Measurements from ENCODE around the gene SLC49A4. TPM values are rescaled to one million over a fixed set of nuclear protein-coding genes. Genes with fewer than 3 reads are reported as not detected.

The SLC49A4 gene
- total RNA-seq, 4 donors from 2014 or later, result 28.0 to 41.8 (median 37.9) TPM

DNA sequence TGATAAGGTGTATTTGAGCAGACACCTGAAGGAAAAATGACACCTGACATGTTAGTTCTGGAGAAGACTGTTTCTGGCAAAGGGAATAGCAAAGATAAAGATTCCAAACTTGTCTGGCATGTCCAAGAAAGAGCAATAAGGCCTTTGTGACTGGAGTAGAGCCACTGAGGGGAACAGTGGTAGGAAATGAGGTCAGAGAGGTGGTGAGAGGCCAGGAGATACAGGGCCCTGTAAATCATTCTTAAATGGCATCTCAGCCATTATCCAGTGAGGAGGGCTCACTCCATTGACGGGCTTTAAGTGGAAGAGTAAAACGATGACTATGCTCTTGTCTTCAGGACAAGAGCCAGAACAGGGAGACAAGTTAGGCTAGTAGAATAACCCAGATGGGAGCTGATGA, 4.5 kb downstream of the SLC49A4 start:
- H3K4me3 ChIP-seq (ENCODE audit: low read depth, poor library complexity, severe bottlenecking), result no peak overlapping the region
- DNase-seq (ENCODE audit: low spot score in 2 of 2), result no peak
- WGBS, 2 donors, result 58 to 60% methylated on average over 2 of the region's 2 CpGs
- no peak for TF ChIP-seq POLR2A (IDR thresholded peaks at IDR 0.05)
- TF ChIP-seq, protein P1, sequence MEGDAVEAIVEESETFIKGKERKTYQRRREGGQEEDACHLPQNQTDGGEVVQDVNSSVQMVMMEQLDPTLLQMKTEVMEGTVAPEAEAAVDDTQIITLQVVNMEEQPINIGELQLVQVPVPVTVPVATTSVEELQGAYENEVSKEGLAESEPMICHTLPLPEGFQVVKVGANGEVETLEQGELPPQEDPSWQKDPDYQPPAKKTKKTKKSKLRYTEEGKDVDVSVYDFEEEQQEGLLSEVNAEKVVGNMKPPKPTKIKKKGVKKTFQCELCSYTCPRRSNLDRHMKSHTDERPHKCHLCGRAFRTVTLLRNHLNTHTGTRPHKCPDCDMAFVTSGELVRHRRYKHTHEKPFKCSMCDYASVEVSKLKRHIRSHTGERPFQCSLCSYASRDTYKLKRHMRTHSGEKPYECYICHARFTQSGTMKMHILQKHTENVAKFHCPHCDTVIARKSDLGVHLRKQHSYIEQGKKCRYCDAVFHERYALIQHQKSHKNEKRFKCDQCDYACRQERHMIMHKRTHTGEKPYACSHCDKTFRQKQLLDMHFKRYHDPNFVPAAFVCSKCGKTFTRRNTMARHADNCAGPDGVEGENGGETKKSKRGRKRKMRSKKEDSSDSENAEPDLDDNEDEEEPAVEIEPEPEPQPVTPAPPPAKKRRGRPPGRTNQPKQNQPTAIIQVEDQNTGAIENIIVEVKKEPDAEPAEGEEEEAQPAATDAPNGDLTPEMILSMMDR (IDR thresholded peaks at IDR 0.05), result no peak
- intact Hi-C loops (cut with DNase I; ENCODE audit: low total_unique reads), result no loop called here

DNA sequence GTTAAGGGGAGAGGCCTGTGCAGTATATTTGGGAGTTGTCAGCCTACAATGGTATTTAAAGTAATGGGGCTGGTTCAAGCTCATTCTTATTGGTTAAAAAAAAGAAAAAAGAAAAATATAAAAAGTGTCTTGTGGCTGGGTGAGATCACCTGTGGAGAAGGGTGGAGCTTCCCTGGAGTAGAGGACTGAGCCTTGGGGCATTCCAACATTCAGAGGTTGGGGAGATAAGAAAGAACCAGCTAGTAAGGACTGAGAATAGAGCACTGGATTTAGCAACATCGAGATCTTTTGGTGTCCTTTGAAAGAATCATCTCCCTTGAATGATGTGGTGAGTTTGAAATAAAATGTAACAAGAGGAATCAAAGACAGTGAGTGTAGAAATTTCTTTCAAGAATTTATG, 5.2 kb downstream of the SLC49A4 start:
- no peak for DNase-seq (ENCODE audit: low spot score in 2 of 2)
- TF ChIP-seq, protein P1 (IDR thresholded peaks at IDR 0.05), result no peak
- TF ChIP-seq POLR2A (IDR thresholded peaks at IDR 0.05), result no peak
- WGBS, 2 donors, result 42 to 71% methylated on average over 1 of the region's 1 CpG
- H3K4me3 ChIP-seq (ENCODE audit: low read depth, poor library complexity, severe bottlenecking), result no peak overlapping the region
- intact Hi-C loops (cut with DNase I; ENCODE audit: low total_unique reads), result no loop called here

DNA sequence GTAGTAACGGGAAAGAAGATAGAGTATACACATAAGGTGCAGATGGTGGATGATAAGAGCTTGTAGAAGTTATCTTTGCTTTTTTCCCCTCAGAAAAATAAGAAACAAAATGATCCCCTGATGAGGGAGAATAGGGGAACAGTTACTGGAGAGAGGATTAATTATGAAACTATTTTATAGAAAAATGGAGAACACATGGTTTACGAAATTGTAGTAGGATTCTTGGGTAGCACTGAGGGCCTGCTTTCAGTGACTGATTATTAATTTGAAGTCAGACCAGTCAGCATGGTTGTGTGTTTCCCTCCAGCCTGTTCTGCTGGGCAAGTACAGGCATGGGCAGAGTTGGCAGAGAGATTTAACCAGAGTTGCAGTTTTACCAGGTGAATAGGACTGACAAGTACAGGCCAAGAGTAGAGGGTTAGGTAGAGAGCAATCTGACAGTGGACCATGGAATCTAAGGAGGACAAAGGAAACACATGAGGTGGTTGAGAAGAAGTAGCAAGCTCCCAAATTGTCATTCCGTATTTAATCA, 5.9 kb downstream of the SLC49A4 start:
- DNase-seq (ENCODE audit: low spot score in 2 of 2), result peak in 1 of 2 donors; percentile 50
- TF ChIP-seq, protein P1 (IDR thresholded peaks at IDR 0.05), result no peak
- TF ChIP-seq POLR2A (IDR thresholded peaks at IDR 0.05), result no peak
- 49 to 67% methylated on average over 3 of the region's 3 CpGs for WGBS, 2 donors
- H3K4me3 ChIP-seq (ENCODE audit: low read depth, poor library complexity, severe bottlenecking), result no peak overlapping the region
- intact Hi-C loops (cut with DNase I; ENCODE audit: low total_unique reads), result no loop called here

DNA sequence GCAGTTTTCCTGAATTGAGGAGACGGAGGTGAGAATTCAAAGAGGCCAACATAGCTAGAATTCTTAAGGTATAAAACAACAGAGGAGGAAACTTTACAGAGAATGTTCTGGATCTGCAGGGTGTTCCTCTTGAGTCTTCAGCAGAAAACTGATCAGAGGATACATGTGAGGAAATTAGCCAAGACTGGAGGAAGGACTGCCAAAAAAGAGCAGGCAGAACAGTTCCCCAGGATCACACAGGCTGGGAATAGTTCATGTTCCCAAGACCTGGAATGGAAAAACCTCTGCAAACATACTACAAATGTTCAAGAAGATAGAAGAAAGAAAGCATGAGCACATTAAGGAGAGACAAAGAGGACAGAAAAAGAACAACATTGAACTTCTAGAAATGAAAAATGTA, 7.5 kb downstream of the SLC49A4 start:
- TF ChIP-seq, protein P1 (IDR thresholded peaks at IDR 0.05), result no peak
- TF ChIP-seq POLR2A (IDR thresholded peaks at IDR 0.05), result no peak
- no peak overlapping the region for H3K4me3 ChIP-seq (ENCODE audit: low read depth, poor library complexity, severe bottlenecking)
- DNase-seq (ENCODE audit: low spot score in 2 of 2), result no peak
- WGBS, 2 donors, result 93 to 96% methylated on average over 1 of the region's 1 CpG
- intact Hi-C loops (cut with DNase I; ENCODE audit: low total_unique reads), result no loop called here

DNA sequence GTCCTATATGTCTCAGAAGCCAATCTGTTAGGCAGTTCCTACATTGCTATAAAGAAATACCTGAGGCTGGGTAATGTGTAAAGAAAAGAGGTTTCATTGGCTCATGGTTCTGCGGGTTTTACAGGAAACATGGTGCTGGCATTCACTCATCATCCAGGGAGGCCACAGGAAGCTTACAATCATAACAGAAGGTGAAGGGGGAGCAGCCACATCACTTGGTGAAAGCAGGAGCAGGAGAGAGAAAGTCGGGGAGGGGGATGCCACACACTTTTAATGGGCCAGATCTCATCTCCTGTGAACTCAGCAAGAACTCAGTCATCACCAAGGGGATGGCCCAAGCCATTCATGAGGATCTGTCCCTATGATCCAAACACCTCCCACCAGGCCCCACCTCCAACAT, 9.1 kb downstream of the SLC49A4 start:
- no peak for DNase-seq (ENCODE audit: low spot score in 2 of 2)
- WGBS, 2 donors, result 77 to 78% methylated on average over 2 of the region's 2 CpGs
- intact Hi-C loops (cut with DNase I; ENCODE audit: low total_unique reads), result no loop called here
- no peak overlapping the region for H3K4me3 ChIP-seq (ENCODE audit: low read depth, poor library complexity, severe bottlenecking)
- TF ChIP-seq POLR2A (IDR thresholded peaks at IDR 0.05), result no peak
- TF ChIP-seq, protein P1 (IDR thresholded peaks at IDR 0.05), result no peak

DNA sequence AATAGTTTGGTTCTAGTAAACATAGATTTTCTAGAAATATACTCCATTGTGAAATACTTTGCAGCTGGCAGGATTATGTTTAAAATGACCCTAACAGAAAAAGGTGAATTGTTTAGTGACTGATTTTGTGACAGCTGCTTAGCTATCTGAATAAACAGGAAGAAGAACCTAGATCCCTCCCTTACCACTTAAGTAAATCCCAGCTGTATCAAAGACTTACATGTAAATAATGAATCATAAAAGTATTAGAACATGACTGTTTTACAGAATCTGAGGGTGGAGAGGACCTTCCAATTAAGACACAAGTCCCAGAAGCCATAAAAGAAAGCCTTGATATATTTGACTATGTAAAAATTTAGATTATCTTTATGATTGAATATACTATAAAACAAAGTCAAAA, 15.9 kb downstream of the SLC49A4 start:
- TF ChIP-seq POLR2A (IDR thresholded peaks at IDR 0.05), result no peak
- TF ChIP-seq, protein P1 (IDR thresholded peaks at IDR 0.05), result no peak
- intact Hi-C loops (cut with DNase I; ENCODE audit: low total_unique reads), result no loop called here
- no peak overlapping the region for H3K4me3 ChIP-seq (ENCODE audit: low read depth, poor library complexity, severe bottlenecking)
- no peak for DNase-seq (ENCODE audit: low spot score in 2 of 2)

Measured in lower leg skin (tissue), 4 donors.